GM18511 (cell line): ENCODE measurements around the gene GRIK3.
"Not testable (repeated sequence)": the region's sequence is repeated elsewhere in the genome, so short reads cannot be mapped to it uniquely, and the experiment has no call there.

ENCODE experiments used
- ATAC-seq: cut with Tn5 transposase; IDR thresholded peaks from one replicate; pipeline ENCODE4 v1.9.1; 2021; ENCODE audit warnings: mild to moderate bottlenecking, moderate library complexity; ENCODE audit not compliant: unreplicated experiment

The GRIK3 gene

DNA sequence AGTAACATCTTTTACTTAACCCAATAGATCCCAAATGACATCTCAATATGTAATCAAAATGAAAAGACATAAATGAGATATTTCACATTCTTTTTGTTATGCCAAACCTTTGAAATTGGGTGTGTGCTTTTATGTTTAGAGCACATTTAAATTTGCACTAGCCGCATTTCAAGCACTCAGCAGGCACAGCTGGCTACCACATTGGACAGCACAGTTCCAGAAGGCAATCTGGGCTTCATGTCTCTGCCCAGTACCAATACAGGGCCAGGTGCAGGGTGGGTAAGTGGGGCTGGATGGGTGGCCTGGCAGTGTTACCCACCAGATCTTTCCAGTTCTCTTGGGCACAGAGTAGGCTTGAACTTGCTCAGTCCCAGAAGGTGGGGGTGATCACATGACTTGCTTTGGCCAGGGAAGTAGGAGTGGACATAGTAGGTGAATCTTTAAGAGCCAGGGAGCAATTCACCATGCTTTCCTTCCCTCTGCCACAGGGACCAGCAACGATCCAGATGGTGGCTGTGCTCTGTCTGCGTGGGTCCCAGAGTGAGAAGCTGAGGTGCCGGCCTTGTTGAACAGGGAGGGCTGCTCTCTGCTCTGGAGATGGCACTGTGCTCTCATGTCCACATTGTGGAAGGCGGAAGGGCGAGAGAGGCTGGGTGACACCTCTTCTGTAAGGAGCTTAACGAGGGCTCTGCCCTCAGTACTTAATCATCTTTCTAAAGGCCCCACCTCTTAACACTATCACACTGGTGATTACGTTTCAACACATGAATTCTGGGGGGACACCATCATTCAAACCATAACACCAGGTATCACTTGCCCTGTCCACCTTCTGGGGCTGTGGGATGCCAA lies 261.4 kb downstream of the GRIK3 start:
- no peak for ATAC-seq

DNA sequence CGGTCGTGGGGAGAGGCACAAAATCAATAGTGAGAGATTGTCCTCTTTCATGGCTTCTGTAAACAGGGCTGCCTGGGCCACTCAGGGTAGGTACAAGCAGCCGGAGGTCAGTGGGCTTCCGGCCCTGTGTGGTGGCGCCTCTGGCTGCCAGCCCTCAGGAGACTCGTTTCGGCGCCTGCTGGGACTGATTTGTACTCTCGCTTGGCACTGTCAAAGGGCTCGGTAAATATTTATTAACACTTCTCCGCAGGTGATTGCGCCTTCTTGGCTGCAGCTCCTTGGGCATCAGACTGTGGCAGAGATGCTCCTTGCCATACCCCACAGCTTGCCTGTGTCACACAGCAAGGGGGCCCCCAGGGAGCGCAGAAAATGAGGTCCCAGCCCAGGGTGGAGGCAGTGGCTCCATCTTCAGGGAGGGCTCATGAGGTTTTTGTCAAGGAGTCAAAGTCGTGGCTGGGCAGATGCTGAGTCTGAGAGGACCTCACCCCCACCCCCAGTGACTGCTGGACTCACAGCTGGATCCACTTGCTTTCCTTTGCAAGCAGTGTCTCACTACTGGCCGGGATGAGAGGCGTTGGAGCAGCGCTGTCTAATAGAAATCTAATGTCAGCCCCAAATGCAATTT lies 262.5 kb downstream of the GRIK3 start:
- ATAC-seq, result no peak

DNA sequence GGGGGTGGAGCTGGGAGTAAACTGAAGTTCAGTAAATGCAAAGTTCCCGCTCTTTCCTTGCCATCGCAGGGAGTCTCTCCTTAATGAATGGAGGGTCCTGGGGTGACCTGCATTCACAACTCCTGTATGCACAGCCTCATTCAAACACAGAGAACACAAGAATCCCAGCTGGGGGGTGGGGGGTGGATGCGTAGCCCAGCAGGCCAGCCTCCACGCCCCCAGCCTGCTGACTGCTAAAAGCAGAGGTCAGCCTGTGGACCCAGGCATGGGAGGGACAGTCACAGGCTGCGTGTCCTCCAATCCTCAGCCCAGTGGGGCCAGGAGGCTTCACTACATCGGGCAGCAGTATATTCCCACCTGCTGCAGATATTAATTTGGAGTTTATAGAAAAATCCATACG lies 263.1 kb downstream of the GRIK3 start:
- ATAC-seq, result no peak

DNA sequence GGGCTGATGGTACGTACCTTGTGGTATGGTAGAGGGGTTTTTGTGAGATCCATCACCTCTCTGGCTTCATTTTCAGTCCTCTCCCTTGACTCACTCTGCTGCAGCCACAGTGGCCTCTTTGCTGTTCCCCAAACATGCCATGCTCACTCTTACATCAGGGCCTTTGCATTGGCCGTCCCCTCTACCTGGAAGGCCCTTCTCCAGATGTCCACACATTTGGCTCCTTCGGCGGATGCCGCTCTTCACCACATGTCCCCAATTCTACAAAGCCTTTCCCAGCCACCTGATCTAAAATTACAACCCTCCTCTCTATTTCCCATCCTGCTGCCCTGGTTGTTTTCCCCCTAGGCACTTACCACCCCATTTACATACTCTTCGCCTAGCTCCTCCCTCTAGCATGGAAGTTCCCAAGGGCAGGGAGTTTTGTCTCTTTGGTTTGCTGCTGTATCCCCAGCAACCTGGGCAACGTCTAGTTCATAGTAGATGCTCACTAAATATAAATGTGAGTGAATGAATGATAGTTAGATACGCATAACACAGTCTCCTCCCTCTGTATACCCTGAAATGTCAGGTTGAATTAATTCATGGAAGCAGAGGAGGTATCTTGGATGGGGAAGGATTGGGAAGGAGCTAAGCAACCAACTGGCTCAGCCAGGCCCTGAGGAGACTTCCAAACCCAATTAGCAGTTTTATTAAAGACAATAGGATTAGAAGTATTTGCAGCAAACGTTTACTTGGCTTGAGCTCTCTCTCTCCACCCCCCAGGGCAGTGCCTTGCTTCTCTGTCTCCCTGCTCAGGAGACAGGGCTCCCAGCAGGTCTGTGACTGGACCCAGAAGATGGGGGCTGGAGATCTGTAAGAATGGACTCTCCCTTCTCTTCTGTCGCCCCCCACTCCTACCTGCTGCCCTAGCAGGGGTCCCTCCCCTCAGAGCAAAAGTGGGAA lies 264.2 kb downstream of the GRIK3 start:
- ATAC-seq, result no peak

DNA sequence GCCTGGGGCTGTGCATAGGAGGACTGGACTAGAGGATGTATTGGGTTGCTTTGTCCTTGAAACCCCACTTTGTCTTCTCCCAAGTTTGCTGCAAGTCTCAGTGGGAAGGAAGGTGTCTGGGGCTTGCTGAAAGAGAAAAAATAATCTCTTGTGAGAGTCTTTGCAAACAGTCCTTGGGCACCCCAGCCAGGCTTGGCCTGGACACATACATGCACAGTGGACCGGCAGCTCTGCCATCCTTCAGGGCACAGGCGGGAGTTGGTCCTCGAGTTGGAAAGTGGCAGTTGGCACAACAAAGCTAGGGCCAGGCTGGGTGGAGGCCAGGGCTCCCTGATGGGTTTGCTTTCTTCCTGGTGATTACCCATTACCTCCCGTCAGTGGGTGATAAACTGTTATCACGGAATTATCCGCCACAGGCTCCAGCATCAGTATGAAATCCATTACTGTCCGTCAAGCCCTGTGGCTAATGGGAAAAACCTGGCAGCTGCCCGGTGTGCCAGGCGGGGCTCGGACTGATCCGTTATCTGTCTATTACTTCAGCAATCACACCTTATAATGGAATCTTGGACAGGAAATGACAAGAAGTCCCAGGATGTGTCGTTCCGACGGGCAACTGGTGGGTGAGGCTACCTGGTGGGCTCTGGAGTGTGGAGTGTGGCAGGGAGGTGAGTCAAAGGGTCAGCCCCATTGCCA lies 265.7 kb downstream of the GRIK3 start:
- no peak for ATAC-seq

DNA sequence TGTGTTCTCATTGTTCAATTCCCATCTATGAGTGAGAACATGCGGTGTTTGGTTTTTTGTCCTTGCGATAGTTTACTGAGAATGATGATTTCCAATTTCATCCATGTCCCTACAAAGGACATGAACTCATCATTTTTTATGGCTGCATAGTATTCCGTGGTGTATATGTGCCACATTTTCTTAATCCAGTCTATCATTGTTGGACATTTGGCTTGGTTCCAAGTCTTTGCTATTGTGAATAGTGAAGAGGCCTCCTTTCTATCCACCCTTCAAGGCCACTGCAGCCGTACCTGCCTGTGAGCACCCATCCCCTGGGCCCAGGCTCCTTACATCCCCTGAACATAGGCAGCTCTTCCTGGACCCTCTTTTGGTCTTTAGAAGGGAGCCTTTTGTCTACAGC lies 266.9 kb downstream of the GRIK3 start:
- ATAC-seq, result not testable (repeated sequence)

DNA sequence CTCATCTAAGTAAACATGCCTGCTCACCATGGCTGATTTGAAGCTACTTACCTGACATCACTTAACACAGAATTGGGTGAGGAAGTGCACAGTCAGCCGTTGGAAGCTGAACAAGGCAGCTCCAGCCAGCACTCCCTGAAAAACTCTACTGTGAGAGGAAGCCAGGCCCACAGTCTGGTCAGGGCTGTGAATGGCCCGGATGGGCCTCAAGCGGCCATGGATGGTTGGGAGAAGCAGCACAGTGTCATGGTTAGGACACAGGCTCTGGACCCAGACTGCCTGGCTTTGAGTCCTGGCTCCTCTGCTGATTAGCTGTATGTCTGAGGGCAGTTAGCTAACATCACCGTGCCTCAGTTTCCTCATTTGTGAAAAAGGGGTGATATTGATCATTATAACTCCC lies 267.8 kb downstream of the GRIK3 start:
- ATAC-seq, result no peak

DNA sequence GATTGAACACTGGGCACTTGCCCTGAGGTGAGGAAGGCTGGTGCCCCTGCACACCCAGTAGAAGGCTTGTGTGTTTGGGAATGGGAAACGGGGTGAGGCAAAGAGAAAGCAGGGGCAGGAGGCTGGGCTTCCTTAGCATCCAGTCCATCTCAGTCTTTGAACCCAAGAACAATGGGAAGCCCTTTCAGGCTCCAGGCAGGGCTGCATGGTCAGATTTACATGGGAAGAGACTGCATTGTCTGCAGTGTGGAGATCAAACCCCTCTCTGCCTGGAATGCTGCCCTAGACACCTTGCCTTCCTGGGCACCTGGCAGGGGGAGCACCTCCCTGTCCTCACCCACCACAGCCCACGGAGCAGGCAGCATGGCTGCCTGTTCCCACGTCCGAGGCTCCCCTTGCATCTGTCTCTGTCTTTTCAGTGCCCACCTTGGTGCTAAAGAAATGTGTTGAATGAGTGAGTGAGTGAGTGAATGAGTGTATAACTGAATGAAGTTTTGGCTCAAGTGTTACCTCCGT lies 268.5 kb downstream of the GRIK3 start:
- no peak for ATAC-seq

DNA sequence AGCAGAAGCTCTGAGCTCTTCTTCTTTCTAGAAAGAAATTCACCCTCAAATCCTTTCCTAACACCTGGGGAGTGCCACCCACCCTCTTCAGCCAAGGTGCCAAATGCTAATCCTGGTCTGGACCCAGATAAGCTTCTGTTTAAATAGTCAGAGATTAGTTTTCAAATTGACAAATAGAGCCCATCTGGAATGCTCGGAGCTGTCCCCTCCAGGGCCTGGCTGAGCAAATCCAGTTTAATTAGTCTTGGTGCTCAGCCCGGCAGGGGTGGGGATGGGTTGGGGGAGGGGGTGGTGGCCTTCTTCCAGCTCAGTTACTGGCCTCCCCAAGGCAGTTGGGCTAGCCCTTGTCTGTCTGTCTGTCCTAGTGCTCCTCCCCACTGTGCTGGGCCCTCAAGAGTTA lies 269.5 kb downstream of the GRIK3 start:
- no peak for ATAC-seq

DNA sequence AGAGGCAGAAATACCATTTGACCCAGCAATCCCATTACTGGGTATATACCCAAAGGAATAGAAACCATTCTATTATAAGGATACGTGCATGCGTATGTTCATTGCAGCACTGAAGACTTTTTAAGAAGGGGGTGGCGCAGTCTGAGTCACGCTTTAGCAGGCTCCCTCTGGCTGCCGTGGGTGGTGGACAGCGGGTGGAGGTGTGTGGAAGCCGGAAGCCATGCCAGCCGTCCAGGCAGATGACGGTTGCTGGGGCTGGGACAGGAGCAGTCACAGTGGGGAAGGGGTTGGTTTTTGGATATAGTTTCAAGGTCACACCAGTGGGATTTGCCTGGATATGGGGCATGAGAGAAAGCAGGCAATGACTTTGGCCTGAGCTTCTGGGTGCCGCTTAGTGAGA lies 270.5 kb downstream of the GRIK3 start:
- ATAC-seq, result no peak

DNA sequence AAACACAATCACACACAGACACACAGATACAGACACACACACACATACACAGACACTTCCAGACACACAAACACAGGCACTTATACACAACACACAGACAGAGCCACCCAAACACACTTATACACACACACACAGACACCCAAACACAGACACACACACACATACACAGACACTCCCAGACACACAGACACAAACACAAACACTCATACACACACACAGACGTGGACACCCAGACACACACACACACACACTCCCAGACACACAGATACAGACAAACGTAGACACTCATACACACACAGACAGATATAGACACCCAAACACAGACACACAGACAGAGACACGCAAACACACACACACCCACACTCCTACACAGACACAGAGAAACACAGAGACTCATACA lies 272.1 kb downstream of the GRIK3 start:
- ATAC-seq, result no peak

DNA sequence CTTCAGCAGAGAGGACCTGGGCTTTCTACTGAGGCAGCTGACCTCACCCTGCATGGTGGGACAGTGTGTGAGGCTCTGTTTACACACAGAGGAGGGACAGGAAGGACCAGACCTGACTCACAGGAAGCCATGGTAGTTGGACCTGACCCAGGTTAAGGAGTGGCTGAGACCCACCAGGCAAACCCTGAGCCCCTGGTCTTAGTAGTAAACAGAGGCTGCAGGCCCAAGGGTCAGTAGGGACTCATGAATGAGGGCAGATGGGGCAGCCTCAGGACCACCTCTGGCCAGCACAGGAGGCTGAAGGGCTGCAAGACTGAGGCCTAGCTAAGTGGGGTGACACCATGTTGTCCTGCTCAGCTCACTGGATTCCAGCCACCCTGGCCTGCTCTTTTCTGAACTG lies 273.2 kb downstream of the GRIK3 start:
- ATAC-seq, result no peak

DNA sequence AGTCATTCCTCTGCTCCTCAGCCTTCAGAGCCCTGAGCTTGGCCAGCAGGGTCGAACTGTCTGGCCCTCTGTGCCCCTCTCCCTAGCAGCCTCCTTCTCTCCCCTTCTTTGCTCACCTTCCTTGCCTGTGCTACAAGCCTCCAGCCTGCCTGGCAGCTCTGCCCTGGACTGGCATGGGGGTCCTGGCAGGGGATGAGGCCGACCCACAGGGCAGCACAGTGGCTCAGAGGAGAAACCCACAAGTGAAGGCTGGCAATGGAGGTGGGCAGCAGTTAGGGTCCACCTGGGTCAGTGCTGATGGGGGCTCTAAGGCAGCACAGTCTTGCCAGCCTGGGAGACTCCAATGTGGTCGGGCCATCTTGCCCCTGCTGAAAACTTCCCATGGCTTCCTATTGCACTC lies 274.2 kb downstream of the GRIK3 start:
- ATAC-seq, result no peak

DNA sequence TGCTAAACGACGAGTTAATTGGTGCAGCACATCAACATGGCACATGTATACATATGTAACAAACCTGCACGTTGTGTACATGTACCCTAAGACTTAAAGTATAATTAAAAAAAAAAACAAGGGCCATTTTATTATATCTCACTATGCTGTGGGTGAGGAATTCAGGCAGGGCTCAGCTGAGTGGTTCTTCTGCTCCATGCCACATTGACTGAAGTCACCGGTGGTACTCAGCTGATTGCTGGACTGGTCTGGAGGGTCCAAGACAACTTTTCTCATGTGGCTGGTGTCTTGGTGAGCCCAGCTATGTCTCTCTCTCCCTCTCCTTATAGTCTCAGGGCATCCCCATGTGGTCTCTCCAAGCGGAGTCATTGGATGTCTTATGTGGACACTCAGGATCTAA lies 275.0 kb downstream of the GRIK3 start:
- no peak for ATAC-seq

DNA sequence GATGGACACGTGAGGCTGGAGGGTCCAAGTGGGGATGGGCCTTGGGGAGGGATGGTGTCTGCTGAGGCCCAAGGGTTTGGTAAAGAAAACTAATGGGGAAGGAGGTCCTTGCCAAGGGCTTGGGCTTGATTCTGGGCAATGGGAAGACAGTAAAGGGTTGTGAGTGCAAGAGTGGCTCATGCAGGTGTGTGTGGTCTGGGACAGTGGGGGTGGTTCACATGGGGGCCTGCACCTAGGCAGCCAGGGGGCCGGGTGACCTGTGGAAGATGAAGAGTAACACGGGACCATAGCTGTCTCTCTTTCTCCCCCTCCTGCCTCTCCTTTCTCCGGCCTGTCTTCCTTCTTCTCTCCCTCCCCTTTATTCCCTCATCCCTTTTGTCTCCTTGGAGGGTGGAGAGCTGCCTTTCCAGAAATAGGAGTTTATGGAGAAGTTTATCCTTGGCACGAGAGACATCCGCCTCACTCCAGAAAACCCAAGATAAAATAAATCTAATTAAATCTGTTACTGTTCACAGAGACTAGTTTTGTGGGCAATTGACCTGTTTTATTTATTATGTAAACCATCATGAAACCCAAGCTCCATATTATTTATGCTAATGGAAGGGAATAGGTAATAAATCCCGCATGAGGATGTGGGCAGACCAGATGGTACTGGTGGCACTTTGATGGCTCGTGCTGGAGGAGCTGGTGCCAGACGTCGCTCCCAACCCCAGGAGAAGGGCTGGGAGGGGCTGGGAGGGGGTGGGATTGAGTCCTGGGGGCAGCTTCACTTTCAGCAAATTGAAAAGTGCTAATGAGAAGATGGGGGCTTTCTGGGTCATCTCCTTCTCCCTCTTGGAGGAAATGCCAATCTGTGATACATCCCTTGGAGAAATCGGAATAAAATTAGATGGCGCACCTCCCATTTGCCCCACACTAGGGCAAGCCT lies 278.7 kb downstream of the GRIK3 start:
- ATAC-seq, result no peak

DNA sequence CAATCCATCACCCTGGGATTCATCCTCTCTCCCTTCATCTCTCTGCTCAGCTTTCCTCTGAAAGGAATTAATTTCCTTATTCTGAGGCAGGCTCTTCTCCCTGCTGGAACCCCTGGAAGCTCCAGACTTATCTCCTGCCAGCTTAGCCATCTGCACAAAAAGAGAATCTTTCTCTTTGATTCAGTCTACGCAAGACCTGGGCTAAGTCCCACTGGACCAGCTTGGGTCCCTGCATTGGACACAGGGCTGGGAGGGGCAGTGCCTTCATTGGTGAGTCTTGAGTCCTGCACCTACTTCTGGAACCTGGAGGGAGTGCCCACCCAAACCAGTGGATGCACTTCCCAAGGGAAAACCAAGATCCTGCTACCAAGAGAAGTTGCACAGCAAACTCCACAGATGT lies 279.9 kb downstream of the GRIK3 start:
- no peak for ATAC-seq

DNA sequence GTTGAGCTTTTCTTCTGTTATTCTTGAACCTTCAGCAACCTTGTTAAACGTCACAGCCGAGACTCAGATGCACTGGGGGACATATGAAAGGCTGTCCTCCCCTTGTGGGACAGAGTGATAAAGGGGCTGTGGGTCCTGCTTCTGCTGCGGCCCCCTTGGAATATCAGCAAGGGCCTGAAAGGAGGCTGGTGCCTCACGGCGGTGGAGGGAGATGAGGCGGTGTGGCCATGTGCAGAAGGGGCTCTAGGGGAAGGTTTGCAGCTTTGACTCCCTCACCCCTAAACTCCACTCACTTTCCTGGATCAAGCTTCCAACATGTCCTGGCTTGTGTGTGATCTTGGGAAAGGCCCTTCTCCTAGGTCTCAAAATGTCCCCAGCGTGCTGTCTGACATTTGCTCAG lies 280.9 kb downstream of the GRIK3 start:
- no peak for ATAC-seq

DNA sequence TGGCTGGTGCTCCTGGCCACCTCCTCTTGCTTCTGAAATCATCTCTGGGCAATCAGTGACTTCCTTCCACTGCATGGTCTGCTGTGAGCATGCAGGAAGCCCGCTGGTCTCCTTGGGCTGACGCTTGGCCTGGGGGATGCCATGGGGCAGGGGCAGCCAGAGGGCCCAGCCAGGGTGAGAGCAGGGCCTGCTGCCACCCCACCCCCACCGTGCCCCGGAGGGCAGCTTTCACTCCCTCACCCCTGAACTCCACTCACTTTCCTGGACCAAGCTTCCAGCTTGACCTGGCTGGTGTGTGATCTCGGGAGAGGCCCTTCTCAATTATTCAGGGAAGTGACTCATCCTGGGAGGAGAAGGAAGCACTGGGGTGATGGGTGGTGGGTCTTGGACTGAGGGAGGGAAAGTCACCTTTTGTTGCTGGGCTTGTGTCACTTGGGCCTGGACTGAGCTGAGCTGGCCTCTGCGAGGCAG lies 281.4 kb downstream of the GRIK3 start:
- ATAC-seq, result no peak

DNA sequence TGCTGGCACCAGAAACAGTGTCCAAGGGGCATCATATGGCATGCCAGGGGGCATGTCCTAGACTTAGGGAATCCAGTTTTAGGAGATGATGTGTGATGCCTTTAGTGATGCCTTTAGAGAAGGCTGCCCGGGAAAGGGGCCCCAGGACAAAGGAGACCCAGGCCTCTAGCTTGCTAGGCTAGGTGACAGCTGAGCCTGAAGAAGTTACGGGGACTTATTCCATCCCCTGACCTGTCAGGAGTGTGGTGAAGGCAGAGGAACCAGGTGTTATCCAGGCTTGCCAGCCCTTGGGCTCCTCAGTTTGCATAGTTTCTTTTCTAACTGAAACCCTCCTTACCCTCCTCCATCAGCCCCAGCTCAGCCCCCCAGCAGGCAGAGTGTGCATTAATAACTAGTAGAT lies 281.9 kb downstream of the GRIK3 start:
- ATAC-seq, result no peak

DNA sequence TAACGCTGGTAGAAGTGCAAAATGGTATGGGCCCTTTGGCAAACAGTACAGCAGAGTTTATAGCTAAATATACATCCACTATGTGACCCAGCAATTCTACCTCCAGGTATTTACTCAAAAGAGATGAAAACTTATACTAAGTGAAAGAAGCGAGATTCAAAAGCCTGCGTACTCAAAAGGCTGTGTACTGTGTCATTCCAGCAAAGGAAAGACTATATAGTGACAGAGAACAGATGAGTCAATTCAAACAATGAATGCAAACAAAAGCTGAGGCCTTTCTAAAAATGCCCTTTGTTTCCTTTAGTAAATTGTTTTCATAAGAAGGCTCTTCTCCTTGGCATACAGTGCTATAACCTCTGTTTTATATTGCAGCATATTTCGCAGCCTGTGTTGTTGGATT lies 282.8 kb downstream of the GRIK3 start:
- ATAC-seq, result no peak
